H54 (cell line): ENCODE results near the gene KPNB1.
A peak's percentile ranks its signal among the peaks of the same experiment; 100 is the strongest.

Source experiments
- DNase-seq: peaks from one replicate; pipeline ENCODE4 v3.0.0; 2011; ENCODE audit warnings: low spot score, mixed read lengths; ENCODE audit not compliant: insufficient read length
- FAIRE-seq: peaks from 3 replicates; lab custom pipeline; 2011; peaks lifted over from hg19 to GRCh38; lab: Jason Lieb, UNC
- POLR2A ChIP-seq: IDR thresholded peaks from 2 replicates; pipeline ENCODE4 v1.6.1; 2011; ENCODE audit warnings: low read depth, mild to moderate bottlenecking, low read length

Gene KPNB1

GRCh38 chr17:47649153-47649971, at the start of gene KPNB1:
TSS of gene KPNB1 (plus strand) at chr17:47649919. CDS start at chr17:47650245, 326 bp downstream.
- peak; percentile 95 for DNase-seq
- FAIRE-seq, result peak; percentile 81
- peak; percentile 64 for TF ChIP-seq POLR2A

- FAIRE-seq (peak; percentile 20), DNase-seq (no peak)
- TF ChIP-seq POLR2A, result no peak
These were observed 45.7 kb upstream of the KPNB1 start for GRCh38 chr17:47603830-47604597.

GRCh38 chr17:47604598-47604927, 45.2 kb upstream of the KPNB1 start:
- TF ChIP-seq POLR2A, result no peak
- FAIRE-seq (no peak), DNase-seq (no peak)

- FAIRE-seq (no peak), DNase-seq (no peak)
- no peak for TF ChIP-seq POLR2A
These were observed 44.7 kb upstream of the KPNB1 start for GRCh38 chr17:47605011-47605410.

GRCh38 chr17:47607481-47607880, 42.2 kb upstream of the KPNB1 start:
- FAIRE-seq (no peak), DNase-seq (no peak)
- TF ChIP-seq POLR2A, result no peak

GRCh38 chr17:47611372-47612350, 38.1 kb upstream of the KPNB1 start:
- no peak for DNase-seq
- TF ChIP-seq POLR2A, result no peak
- no peak for FAIRE-seq

- no peak for TF ChIP-seq POLR2A
- DNase-seq (peak; percentile 19), FAIRE-seq (peak; percentile 90)
These were observed 33.8 kb upstream of the KPNB1 start for GRCh38 chr17:47615766-47616424.

- no peak for TF ChIP-seq POLR2A
- DNase-seq (no peak), FAIRE-seq (peak; percentile 75)
These were observed 31.3 kb upstream of the KPNB1 start for GRCh38 chr17:47618410-47618809.

- TF ChIP-seq POLR2A, result no peak
- FAIRE-seq, result no peak
- no peak for DNase-seq
These were observed 29.0 kb upstream of the KPNB1 start for GRCh38 chr17:47620503-47621245.

- TF ChIP-seq POLR2A, result no peak
- FAIRE-seq, result peak; percentile 100
- peak; percentile 87 for DNase-seq
These were observed 28.2 kb upstream of the KPNB1 start for GRCh38 chr17:47621293-47622179.

- no peak for TF ChIP-seq POLR2A
- FAIRE-seq, result no peak
- no peak for DNase-seq
These were observed 27.6 kb upstream of the KPNB1 start for GRCh38 chr17:47622180-47622549.

- FAIRE-seq (no peak), DNase-seq (no peak)
- no peak for TF ChIP-seq POLR2A
These were observed 25.0 kb upstream of the KPNB1 start for GRCh38 chr17:47624727-47625068.
